SK-N-SH (cell line): ENCODE results near the gene PLCE1. TPM values are rescaled to one million over a fixed set of nuclear protein-coding genes. Genes with fewer than 3 reads are reported as not detected.

ENCODE experiments used
- CTCF ChIA-PET: fragments of 300-600, 350-600 bp; formaldehyde crosslinking; extraction: SDS; loops from one replicate; lab custom pipeline; 2021; lab: Yijun Ruan, JAX
- POLR2A ChIA-PET: fragments of 350-600 bp; sonication (Branson Sonifier 250); formaldehyde crosslinking; extraction: SDS; loops from one replicate; lab custom pipeline; 2020; ENCODE audit warnings: antibody characterized with exemption, inconsistent platforms; lab: Yijun Ruan, JAX
- DNase-seq: peaks from one replicate; pipeline ENCODE4 v3.0.0; 2012
- H2AFZ ChIP-seq: fragments of 200-600 bp; sonication (generic); 2 replicates; pipeline ENCODE4 v1.8.1; 2016; ENCODE audit warnings: antibody characterized with exemption, mild to moderate bottlenecking, low read depth
- H3F3A ChIP-seq: fragments of 200-600 bp; sonication (generic); replicated peaks from 2 replicates; pipeline ENCODE3; 2016; ENCODE audit warnings: antibody characterized with exemption, mild to moderate bottlenecking; ENCODE audit not compliant: insufficient read depth
- H3K27ac ChIP-seq, 2 experiments: fragments of 200-500 bp in 1 of 2; fragments of 200-600 bp in 1 of 2; sonication (Bioruptor generic) in 1 of 2; sonication (generic), shearing (Covaris generic) in 1 of 2; 2 replicates each; pipeline versions ENCODE4 v1.5.1 to v1.6.1; 2014 to 2016; ENCODE audit warnings: low read depth in 2 of 2, inconsistent platforms in 1 of 2, low read length in 1 of 2, mild to moderate bottlenecking in 1 of 2, mixed read lengths in 1 of 2
- H3K27me3 ChIP-seq: fragments of 200-600 bp; sonication (generic), shearing (Covaris generic); 2 replicates; pipeline ENCODE4 v1.6.1; 2016; ENCODE audit warnings: mixed run types; ENCODE audit not compliant: insufficient read depth
- H3K36me3 ChIP-seq, 2 experiments: fragments of 200-500 bp in 1 of 2; fragments of 200-600 bp in 1 of 2; sonication (Bioruptor generic) in 1 of 2; sonication (generic) in 1 of 2; replicated peaks in 1 of 2; 2 replicates each; pipeline versions ENCODE3 to v1.5.1; 2014 to 2016; ENCODE audit warnings: low read length in 1 of 2, mild to moderate bottlenecking in 1 of 2; ENCODE audit not compliant: insufficient read depth in 2 of 2, control insufficient read depth in 1 of 2
- H3K4me1 ChIP-seq, 2 experiments: fragments of 200-500 bp in 1 of 2; fragments of 200-600 bp in 1 of 2; sonication (Bioruptor generic) in 1 of 2; sonication (generic), shearing (Covaris generic) in 1 of 2; 2 replicates each; pipeline versions ENCODE4 v1.5.1 to v1.6.1; 2014 to 2016; ENCODE audit warnings: low read depth in 1 of 2, low read length in 1 of 2, mixed run types in 1 of 2; ENCODE audit not compliant: insufficient read depth in 2 of 2, control insufficient read depth in 1 of 2
- H3K4me2 ChIP-seq: fragments of 200-600 bp; sonication (generic), shearing (Covaris generic); 2 replicates; pipeline ENCODE4 v1.6.1; 2017; ENCODE audit warnings: mixed run types
- H3K4me3 ChIP-seq, 2 experiments: fragments of 200-500 bp in 1 of 2; fragments of 200-600 bp in 1 of 2; sonication (Bioruptor generic) in 1 of 2; sonication (generic), shearing (Covaris generic) in 1 of 2; 2 replicates each; pipeline versions ENCODE4 v1.5.1 to v1.8.1; 2014 to 2016; ENCODE audit warnings: low read depth in 2 of 2, inconsistent platforms in 1 of 2, low read length in 1 of 2, mild to moderate bottlenecking in 1 of 2, mixed read lengths in 1 of 2, moderate library complexity in 1 of 2
- H3K79me2 ChIP-seq: fragments of 200-600 bp; sonication (generic); 2 replicates; pipeline ENCODE4 v1.8.1; 2017; ENCODE audit warnings: mild to moderate bottlenecking; ENCODE audit not compliant: insufficient read depth
- H3K9ac ChIP-seq: fragments of 200-600 bp; sonication (generic); 2 replicates; pipeline ENCODE4 v1.6.1; 2017; ENCODE audit warnings: mixed run types
- H3K9me2 ChIP-seq: fragments of 200-600 bp; sonication (generic); 2 replicates; pipeline ENCODE4 v1.6.1; 2017; ENCODE audit warnings: mixed run types
- H3K9me3 ChIP-seq: fragments of 200-600 bp; sonication (generic); 2 replicates; pipeline ENCODE4 v1.6.1; 2017; ENCODE audit warnings: mixed run types, mild to moderate bottlenecking, moderate library complexity
- H4K20me1 ChIP-seq: fragments of 200-600 bp; sonication (generic); 2 replicates; pipeline ENCODE4 v1.6.1; 2017; ENCODE audit warnings: mild to moderate bottlenecking, mixed run types; ENCODE audit not compliant: insufficient read depth
- CHD2 ChIP-seq: fragments of 150-350 bp; IDR thresholded peaks from 2 replicates; pipeline ENCODE4 v1.6.1; 2018; ENCODE audit warnings: low read length; ENCODE audit not compliant: partially characterized antibody
- EP300 ChIP-seq, 2 experiments: IDR thresholded peaks; 2 replicates each; pipeline versions ENCODE4 v1.4.0 to v1.6.1; 2012; ENCODE audit warnings: borderline replicate concordance in 1 of 2, low read depth in 1 of 2, low read length in 1 of 2
- FOSL2 ChIP-seq: IDR thresholded peaks from 2 replicates; pipeline ENCODE4 v1.4.0; 2012; ENCODE audit warnings: low read depth, mild to moderate bottlenecking, moderate library complexity, borderline replicate concordance
- IRF3 ChIP-seq: fragments of 150-350 bp; IDR thresholded peaks from 2 replicates; pipeline ENCODE4 v1.6.1; 2016; ENCODE audit warnings: mild to moderate bottlenecking, low read depth, low read length
- NFIC ChIP-seq: IDR thresholded peaks from 2 replicates; pipeline ENCODE4 v1.4.0; 2012; ENCODE audit warnings: borderline replicate concordance
- NRF1 ChIP-seq: IDR thresholded peaks from 2 replicates; pipeline ENCODE4 v1.6.1; 2012; ENCODE audit warnings: low read depth, mild to moderate bottlenecking, low read length
- POLR2AphosphoS5 ChIP-seq: IDR thresholded peaks from 2 replicates; pipeline ENCODE4 v1.6.1; 2012; ENCODE audit warnings: low read depth, low read length
- RAD21 ChIP-seq: IDR thresholded peaks from 2 replicates; pipeline ENCODE4 v1.6.1; 2012; ENCODE audit warnings: mild to moderate bottlenecking, low read length
- REST ChIP-seq: IDR thresholded peaks from 2 replicates; pipeline ENCODE4 v1.6.1; 2012; ENCODE audit warnings: mild to moderate bottlenecking, low read depth, low read length, moderate library complexity
- RXRA ChIP-seq: IDR thresholded peaks from 2 replicates; pipeline ENCODE4 v1.4.0; 2012; ENCODE audit warnings: low read depth, mild to moderate bottlenecking, borderline replicate concordance
- SMC3 ChIP-seq: IDR thresholded peaks from 2 replicates; pipeline ENCODE4 v1.6.1; 2012; ENCODE audit warnings: low read depth, low read length, improper control_type of control experiment
- TEAD4 ChIP-seq: IDR thresholded peaks from 2 replicates; pipeline ENCODE4 v1.4.0; 2012; ENCODE audit warnings: mild to moderate bottlenecking, borderline replicate concordance; ENCODE audit not compliant: insufficient read depth
- polyA plus RNA-seq, 3 experiments: library from polyadenylated mRNA; depleted of rRNA; stranded (reverse); fragments of >200 nt; gene quantifications; 2 replicates each; pipeline ENCODE4 v1.2.3, GENCODE V29; 2012
- TF ChIP-seq, protein P1 (sequence below): IDR thresholded peaks from 2 replicates; pipeline ENCODE4; 2012
- TF ChIP-seq, protein P2 (sequence below): fragments of 150-350 bp; IDR thresholded peaks from 2 replicates; pipeline ENCODE4 v1.6.1; 2017; ENCODE audit warnings: antibody characterized with exemption, low read length, low read depth, borderline replicate concordance

Gene PLCE1
- polyA plus RNA-seq, 1 of the 3 experiments (the other 2 are of a cell fraction), result 1.2 TPM

DNA sequence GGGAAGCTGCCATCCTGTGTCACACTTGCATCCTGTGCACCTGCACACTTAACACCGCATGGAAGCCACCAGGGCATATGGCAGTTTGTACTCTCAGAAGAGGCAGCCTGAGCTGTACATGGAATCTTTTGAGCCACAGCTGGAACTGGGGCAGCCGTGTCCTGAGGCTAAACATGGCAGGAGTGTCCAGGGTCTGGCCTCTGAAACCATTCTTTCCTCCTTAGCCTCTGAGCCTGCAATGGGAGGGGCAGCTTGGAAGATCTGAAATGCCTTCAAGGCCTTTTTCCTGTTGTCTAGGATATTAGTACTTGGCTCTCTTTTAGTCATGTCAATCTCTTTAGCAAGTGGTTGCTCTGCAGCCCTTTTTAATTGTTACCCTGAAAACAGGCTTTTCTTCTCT is 16.4 kb downstream of the PLCE1 start (continued):
- TF ChIP-seq NFIC, result no peak
- TF ChIP-seq POLR2AphosphoS5, result no peak
- no peak for TF ChIP-seq REST
- TF ChIP-seq CHD2, result no peak
- no peak for TF ChIP-seq SMC3
- no peak for TF ChIP-seq RXRA
- TF ChIP-seq, protein P1, sequence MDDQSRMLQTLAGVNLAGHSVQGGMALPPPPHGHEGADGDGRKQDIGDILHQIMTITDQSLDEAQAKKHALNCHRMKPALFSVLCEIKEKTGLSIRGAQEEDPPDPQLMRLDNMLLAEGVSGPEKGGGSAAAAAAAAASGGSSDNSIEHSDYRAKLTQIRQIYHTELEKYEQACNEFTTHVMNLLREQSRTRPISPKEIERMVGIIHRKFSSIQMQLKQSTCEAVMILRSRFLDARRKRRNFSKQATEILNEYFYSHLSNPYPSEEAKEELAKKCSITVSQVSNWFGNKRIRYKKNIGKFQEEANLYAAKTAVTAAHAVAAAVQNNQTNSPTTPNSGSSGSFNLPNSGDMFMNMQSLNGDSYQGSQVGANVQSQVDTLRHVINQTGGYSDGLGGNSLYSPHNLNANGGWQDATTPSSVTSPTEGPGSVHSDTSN, result no peak
- TF ChIP-seq EP300 (IDR thresholded peaks at IDR 0.05; ENCODE audit: borderline replicate concordance in 1 of 2, low read depth in 1 of 2, low read length in 1 of 2), result no peak
- TF ChIP-seq, all 33 proteins: peak for 0

DNA sequence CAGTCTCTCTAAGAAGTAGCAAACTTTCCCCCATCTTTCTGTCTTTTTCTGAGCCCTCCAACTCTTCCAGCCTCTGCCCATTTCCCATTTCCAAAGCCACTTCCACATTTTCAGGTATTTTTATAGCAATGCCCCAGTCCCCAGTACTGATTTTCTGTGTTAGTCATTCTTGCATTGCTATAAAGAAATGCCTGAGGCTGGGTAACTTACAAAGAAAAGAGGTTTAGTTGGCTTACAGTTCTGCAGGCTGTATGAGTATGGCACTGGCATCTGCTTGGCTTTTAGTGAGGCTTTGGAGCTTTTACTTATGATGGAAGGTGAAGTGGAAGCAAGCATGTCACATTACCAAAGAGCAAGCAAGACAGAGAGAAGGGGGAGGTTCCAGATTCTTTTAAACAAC is 17.2 kb downstream of the PLCE1 start:
- Histone ChIP-seq H3K27me3 (no peaks in the 10 kb centered on the region), H3K9me3 (no peaks in the 10 kb centered on the region), H3K9me2 (no peaks in the 10 kb centered on the region), H3K79me2 (no peaks in the 10 kb centered on the region), H3K4me1 (no peaks in the 10 kb centered on the region), H3K9ac (no peak overlapping the region), H2AFZ (no peak overlapping the region), H3K36me3 (no peaks in the 10 kb centered on the region), H3K4me2 (no peak overlapping the region), H4K20me1 (no peaks in the 10 kb centered on the region), H3K4me3 (no peak overlapping the region), H3F3A (peaks cover 7% of the 10 kb centered on the region), H3K27ac (no peak overlapping the region)
- ChIA-PET CTCF (no interaction called here), POLR2A (no interaction called here)
- DNase-seq, result no peak
- TF ChIP-seq NRF1, result no peak
- TF ChIP-seq FOSL2, result no peak
- TF ChIP-seq RAD21, result no peak
- TF ChIP-seq IRF3, result no peak
- TF ChIP-seq NFIC, result no peak
- TF ChIP-seq, protein P2, sequence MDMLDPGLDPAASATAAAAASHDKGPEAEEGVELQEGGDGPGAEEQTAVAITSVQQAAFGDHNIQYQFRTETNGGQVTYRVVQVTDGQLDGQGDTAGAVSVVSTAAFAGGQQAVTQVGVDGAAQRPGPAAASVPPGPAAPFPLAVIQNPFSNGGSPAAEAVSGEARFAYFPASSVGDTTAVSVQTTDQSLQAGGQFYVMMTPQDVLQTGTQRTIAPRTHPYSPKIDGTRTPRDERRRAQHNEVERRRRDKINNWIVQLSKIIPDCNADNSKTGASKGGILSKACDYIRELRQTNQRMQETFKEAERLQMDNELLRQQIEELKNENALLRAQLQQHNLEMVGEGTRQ, result no peak
- TF ChIP-seq TEAD4, result no peak
- TF ChIP-seq REST, result no peak
- TF ChIP-seq, all 33 proteins: peak for 0
